Bone marrow (tissue), 2 donors: ENCODE results near the gene KIF2C.
"Not testable (repeated sequence)": the region's sequence is repeated elsewhere in the genome, so short reads cannot be mapped to it uniquely, and the experiment has no call there.

Experiments
- DNase-seq, 2 donors: peaks; one replicate each; lab custom pipeline; 2025; lab: John Stamatoyannopoulos, UW

Gene KIF2C

DNA sequence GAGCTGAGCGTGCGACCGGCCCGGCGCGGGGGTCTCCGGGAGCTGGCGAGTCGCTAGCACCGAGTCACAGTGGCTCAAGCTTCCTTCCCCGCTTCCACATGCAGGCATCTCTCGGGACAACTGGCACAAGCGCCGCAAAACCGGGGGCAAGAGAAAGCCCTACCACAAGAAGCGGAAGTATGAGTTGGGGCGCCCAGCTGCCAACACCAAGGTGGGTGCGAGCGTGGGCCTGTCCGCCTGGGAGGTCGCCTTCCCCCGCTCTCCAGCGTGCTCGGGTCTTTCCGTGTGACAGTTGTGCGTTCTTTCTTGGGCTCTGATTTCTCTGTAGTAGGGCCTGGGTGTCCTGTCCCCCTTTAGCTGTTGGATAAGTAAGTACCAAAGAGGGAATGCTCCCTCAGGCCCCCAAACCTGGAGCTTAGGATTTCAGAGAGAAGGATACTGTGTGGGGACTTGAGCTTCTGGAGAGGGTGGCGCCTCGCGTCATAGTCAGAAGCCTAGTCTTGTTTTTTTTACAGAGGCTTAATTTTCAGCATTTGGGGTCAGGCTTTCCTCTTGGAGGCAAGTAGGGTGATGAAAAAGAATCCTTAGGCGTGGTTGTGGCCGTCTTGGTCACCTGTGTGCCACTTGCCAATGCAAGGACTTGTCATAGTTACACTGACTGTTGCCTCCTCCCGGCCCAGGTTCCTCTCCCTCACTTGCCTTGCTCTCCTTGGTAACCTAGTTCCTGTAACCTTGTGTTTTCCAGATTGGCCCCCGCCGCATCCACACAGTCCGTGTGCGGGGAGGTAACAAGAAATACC is 36.5 kb downstream of the KIF2C start:
- DNase-seq: peak in 1 of 2 donors; percentile 3

DNA sequence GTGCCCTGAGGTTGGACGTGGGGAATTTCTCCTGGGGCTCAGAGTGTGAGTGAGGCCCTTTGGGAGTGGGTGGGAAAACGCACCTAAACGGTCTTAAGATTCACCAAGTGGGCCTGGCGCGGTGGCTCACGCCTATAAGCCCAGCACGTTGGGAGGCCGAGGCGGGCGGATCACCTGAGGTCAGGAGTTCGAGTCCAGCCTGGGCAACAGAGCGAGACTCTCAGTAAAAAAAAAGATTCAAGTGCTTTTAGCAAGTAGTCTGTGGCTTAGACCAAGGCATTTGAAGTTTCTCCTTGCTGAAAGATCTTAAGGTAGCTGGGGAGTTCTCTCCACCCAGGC is 37.1 kb downstream of the KIF2C start:
- DNase-seq: no peak

DNA sequence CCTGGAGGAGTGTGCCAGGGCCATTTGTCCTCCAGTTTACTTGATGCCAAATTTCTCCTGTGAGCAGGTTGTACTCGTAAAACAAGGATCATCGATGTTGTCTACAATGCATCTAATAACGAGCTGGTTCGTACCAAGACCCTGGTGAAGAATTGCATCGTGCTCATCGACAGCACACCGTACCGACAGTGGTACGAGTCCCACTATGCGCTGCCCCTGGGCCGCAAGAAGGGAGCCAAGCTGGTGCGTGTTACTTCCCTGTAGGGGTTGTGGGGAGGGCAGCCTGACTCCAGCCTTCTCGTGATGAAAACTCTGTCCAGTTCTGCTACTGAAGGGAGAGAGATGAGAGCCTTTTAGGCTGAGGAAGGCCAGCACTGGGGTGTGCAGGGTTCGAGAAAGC is 37.9 kb downstream of the KIF2C start:
- no peak for DNase-seq

DNA sequence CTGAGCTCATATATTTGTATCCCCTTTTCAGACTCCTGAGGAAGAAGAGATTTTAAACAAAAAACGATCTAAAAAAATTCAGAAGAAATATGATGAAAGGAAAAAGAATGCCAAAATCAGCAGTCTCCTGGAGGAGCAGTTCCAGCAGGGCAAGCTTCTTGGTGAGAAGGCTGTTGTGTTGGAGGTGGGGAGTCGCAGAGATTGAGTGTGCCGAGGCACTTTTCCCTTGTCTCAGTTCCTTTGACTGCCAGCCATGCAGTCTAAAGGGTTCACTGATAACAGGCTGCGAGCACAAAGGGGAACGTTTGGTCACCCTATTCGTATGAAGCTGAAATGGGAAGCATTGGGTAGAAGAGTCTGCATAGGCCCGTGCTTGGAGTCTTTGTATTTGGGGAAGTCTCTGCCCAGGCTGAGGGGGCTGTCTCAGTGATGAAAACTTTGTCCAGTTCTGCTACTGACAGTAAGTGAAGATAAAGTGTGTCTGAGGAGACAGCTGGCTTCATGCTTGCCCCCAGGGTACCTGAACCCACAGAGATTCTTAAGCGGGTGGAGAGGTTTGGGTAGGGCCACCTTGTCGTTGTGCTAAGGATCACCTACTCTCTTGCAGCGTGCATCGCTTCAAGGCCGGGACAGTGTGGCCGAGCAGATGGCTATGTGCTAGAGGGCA is 38.5 kb downstream of the KIF2C start:
- no peak for DNase-seq

- no peak for DNase-seq
Observed at GRCh38 chr1:44778705-44779576, 39.3 kb downstream of the KIF2C start.

DNA sequence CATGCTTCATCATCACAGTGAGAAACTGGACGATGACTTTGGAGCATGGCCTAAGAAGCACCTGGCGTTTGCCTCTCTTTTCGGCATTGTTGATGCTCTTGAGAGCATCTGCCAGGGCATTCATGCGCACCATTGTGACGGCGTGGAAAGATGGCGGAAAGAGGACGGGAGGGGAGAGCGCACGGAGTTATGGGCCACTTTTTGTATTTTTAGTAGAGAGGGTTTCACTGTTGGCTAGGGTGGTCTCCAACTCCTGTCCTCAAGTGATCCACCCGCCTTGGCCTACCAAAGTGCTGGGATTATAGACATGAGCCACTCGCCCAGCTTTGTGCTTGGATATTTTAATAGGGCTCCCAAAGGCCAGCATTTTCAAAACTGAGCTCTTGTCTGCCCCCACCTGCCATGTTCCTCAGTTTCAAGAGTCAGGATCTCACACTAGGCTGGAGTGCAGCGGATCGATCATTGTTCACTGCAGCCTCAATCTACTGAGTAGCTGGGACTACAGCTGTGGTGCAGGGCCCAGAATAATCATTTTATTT is 41.0 kb downstream of the KIF2C start:
- no peak for DNase-seq

DNA sequence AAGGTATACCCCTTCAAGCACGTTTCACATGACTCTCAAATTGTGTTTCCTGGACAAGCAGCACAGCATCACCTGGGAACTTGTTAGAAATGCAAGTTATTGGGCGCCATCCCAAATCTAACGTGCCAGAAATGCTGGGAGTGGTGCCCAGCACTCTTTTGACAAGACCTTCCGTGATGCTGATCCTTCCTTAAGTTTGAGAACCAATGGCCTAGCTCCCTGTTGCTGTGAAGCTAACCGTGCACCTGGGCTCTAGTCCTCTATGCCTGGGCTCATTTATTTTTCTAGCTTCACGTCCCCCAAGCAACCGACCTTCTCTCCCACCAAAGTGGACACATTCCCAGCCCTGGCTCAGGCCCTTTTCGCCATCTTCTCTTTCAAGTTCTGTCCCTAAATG is 44.1 kb downstream of the KIF2C start:
- DNase-seq: peak in 1 of 2 donors; percentile 0

GRCh38 chr1:44784094-44785028 is 44.7 kb downstream of the KIF2C start:
- DNase-seq: peak in 1 of 2 donors; percentile 0

DNA sequence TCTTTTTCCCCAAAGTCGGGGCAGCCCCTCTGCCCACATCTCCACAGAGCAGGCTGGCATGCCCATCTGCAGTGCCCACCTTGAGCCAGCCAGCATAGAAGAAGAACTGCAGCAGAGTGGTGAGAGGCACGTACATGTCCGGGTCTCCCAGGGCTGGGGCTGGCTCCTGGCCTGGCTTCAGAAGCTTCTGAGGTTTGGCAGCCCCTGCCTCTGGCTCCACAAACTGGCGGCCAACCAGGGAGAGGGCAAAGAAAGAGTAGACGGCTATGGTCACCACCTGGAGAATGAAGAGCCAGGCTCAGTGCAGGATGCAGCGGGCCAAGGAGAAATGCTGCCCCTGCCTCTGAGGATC is 45.4 kb downstream of the KIF2C start:
- DNase-seq: no peak

DNA sequence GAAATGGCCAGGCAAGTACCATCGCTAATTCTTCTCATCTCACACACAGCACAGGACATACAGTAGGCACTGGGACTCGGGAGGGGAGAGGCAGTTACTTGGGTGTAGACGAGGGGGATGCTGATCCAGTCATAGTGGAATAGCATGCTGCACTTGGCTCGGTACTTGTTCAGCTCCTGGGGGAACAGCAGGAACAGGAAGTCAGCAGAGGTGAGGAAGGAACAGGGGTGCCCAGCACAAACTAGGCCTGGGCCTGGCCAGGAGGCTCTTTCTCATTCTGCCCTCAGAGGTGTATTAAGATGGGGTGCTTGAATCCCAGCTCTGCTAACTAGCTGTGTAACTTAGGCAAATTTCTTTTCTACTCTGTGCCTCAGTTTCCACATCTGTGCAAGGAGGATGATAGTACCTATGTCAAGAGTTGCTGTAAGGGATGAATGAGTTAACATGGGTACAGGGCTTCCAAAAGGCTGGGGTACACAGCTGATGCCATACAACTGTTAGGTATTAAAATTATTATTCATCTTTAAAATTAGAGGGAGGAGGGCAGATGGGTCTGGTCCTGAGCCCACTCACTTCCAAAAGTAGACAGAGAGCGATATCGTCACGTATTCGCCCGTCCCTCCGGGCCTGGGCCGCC is 46.0 kb downstream of the KIF2C start:
- no peak for DNase-seq

DNA sequence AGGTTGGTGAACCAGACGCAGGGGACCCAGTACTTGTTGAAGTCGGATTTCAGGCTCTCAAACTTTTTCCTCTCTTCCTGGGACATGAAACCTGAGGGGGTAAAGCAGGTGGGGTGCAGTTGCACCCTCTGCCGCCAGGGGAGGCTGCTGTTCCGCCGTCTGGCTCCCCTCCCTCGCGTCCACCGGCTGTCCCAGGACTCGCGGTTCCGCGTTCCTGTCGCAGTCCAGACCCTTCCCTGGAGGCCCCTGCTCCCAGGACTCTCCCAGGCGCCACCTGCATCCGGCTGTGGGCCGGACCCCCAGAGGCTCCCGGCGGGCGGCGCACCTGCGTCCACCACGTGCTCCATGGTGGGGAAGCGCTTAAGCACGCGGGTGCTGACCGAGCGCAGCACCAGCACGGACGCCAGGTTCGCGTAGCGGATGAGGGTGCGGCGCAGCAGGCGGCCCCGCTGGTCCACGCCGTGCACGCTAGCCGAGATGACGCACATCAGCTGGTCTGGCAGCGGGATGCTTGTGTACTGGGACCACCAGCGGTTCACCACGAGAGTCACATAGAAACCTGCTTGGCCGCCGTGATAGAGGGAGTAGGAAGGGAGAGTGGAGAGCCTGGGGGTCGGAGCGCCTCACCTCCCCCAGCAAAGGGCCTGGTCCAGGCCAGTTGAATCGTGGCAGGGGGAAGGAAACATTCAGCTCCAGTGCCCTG is 46.7 kb downstream of the KIF2C start:
- DNase-seq: peak; percentile 17 to 38

GRCh38 chr1:44786841-44787426 is 47.3 kb downstream of the KIF2C start:
- DNase-seq: no peak

GRCh38 chr1:44787506-44787905 is 47.9 kb downstream of the KIF2C start:
- no peak for DNase-seq

DNA sequence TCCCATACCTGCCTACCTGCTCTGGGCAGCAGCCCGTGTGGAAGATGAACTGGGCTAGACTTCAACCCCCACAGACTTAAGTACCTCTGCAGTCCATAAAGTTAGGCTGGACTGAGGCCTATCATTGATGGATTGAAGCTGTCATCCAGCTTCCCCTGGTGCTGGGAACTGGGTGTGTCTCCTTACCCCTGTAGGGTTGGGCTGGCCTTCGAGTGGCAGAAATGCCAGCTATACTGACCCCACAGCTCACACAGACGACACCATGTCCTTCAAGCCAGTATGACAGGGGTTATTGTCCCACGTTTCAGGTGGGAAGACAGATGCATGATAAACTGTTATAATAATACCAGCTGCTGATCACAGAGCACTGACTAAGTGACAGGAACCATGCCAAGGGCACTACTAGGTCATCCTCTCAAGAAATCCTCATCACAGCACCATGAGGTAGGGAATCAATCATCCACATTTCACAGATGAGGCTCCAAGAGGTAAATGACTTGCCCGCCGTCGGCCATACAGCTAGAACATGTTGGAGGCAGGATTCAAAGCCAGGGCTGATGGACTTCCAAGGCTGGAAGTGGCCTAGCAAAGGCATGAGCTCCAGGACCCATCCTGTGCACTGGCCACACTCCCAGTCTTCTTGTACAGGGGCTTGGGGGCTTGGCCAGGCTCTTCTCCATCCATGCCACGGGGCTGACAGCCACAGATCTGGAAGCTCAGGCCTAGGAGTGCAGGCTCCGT is 48.7 kb downstream of the KIF2C start, which contains the start of gene BEST4:
Gene BEST4, minus strand, starts transcription at position 51 of the 741 bp plus-strand sequence. CDS start 465 bp downstream, outside the sequence.
- no peak for DNase-seq

DNA sequence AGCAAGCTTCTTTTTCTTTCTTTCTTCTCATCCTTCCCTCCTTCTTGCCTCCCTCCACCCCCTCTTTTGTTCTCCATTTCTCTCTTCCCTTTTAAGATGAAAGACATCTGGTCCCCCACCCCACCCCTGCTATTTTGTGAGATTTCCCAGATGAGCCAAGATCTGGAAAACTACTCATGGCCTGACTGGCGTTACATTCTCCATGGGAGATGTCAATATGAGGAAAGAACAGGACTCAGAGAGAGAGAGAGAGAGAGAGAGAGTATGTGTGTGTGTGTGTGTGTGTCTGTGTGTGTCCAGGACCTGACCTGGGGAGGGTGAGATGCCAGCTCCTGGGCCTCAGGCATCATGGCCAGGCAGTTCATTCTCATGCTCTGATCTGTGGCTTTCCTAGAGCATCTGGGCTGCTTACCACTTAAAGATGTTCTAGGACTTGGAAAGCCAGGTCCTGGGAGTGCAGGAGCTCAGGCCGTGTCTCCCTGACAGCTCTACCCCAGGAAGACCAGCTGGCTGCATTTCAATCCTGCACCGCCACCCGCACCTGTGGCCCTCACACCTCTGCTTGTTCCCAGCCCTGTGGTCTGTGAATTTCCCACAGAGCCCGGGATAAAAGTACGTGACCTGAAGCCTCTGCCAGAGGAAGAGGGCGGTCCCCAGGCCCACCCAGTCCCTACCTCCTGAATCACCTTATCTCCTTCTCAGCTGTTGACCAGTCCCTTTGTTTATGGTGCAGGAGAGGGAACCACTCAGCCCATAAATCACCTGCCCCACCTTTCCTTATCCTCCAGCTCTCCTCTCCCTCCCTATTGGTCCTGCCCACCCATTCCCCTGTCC is 51.5 kb downstream of the KIF2C start:
- no peak for DNase-seq

DNA sequence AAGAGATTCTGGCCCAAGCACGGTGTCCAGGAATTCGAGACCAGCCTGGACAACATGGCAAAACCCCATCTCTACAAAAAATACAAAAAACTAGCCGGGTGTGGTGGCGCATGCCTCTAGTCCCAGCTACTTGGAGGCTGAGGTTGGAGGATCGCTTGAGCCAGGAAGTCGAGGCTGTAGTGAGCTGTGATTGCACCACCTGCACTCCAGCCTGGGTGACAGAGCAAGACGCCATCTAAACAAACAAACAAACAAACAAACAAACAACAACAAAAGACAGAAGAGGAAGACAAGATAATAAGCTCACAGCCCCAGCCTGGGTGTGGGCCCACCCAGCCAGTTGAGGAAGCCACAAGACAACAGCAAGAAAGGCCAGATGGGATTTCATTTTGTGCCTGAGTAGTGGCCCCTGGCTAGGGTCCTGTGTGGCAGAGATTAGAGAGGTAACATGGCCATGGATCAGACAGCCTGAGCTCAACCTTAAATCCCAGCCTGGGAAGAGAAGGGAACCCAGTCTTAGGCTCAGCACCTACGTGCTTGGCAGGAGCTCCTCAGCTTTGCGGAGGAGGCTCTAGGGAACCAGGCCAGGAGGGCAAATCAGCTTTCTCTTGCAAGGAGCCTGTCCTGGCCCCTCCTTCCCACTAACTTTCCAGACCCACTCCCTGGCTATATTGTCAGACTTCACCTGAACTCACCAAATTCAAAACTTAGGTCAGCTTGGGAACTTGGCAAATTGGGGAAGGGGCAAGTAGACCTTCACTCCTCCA is 53.3 kb downstream of the KIF2C start:
- DNase-seq: no peak

GRCh38 chr1:44797886-44798285 is 58.2 kb downstream of the KIF2C start:
- DNase-seq: not testable (repeated sequence)
